ENCODE measurements around the gene SHISAL1. TPM values are rescaled to one million over a fixed set of nuclear protein-coding genes. Genes with fewer than 3 reads are reported as not detected.

The SHISAL1 gene
- total and polyA plus RNA-seq, 2 donors (not counting 3 experiments of a cell fraction or from before 2014, with no cell fraction given): 0.01 to 0.07 TPM

DNA sequence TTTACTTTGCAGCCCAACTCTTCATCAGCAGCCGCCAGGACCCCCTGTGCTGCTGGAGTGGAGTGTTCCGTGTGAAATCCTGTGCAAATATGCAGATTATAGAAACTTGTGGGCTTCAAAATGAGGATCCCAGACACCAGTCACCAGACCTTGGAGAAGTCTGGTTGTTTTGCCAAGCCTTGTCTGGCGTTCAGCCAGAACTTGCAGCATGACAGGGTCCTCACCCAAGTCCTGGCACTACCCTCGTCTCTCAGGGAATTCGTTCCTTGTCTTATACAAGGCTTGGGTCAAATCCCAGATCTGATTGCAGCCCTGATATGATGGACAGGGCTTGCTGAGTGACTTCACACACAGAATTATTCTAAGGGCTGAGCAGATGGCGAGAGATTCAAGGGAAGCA, 18.9 kb downstream of the SHISAL1 start:
- no peaks in the 10 kb centered on the region for H3K27me3 ChIP-seq (ENCODE audit: control insufficient read depth in 2 of 2, insufficient read depth in 2 of 2, low read length in 2 of 2)
- POLR2A ChIA-PET: no interaction called here
- H3K9me1 ChIP-seq (replicated peaks; ENCODE audit: control insufficient read depth, extremely low read depth, insufficient read depth, low read length): no peaks in the 10 kb centered on the region
- no peak for TF ChIP-seq POLR2AphosphoS5 (IDR thresholded peaks at IDR 0.05; ENCODE audit: insufficient read depth, low read depth, low read length)
- TF ChIP-seq MAX (IDR thresholded peaks at IDR 0.05; ENCODE audit: insufficient read depth, insufficient read length): no peak
- no peak for TF ChIP-seq POLR2A (IDR thresholded peaks at IDR 0.05; ENCODE audit: low read depth, low read length)
- no peak for TF ChIP-seq GATA2 (IDR thresholded peaks at IDR 0.05; ENCODE audit: insufficient read depth, insufficient read length, low read depth, low read length)
- no peak for TF ChIP-seq JUN (IDR thresholded peaks at IDR 0.05; ENCODE audit: borderline replicate concordance, insufficient read depth, insufficient read length, low read depth)
- TF ChIP-seq MYC (IDR thresholded peaks at IDR 0.05; ENCODE audit: low read depth, low read length): no peak
- no peak for TF ChIP-seq FOS (IDR thresholded peaks at IDR 0.05; ENCODE audit: borderline replicate concordance, insufficient read depth, low read length)
- no peak for TF ChIP-seq CTCF (IDR thresholded peaks at IDR 0.05; ENCODE audit: extremely low read depth in 1 of 2, insufficient read depth in 1 of 2, low read depth in 1 of 2, low read length in 2 of 2)
- no peaks in the 10 kb centered on the region for H3K4me1 ChIP-seq (ENCODE audit: control insufficient read depth, extremely low read depth, insufficient read depth, low read length)
- dilution Hi-C loops (cut with MboI; ENCODE audit: extremely low pct_ligation_motif_present, low sequenced_read_pairs): no loop called here
- BruUV-seq (replicated peaks): no TSS peak
- DNase-seq (ENCODE audit: low read depth, low spot score) (no peak), FAIRE-seq (no peak)
- no peaks in the 10 kb centered on the region for H3K9me3 ChIP-seq (replicated peaks; ENCODE audit: control insufficient read depth, insufficient read depth, low read length)
- no peak overlapping the region for H3K4me3 ChIP-seq (replicated peaks in 1 of 3; ENCODE audit: insufficient read depth in 1 of 3, low read depth in 1 of 3, low read length in 3 of 3)
- no peak overlapping the region for H3K9ac ChIP-seq (replicated peaks; ENCODE audit: extremely low read depth, insufficient read depth, low read length)
- H3K4me2 ChIP-seq (ENCODE audit: insufficient read depth, low read length): no peak overlapping the region
- intact Hi-C loops (cut with micrococcal nuclease): no loop called here
- H3K36me3 ChIP-seq (ENCODE audit: control insufficient read depth in 2 of 2, extremely low read depth in 1 of 2, insufficient read depth in 2 of 2, low read length in 2 of 2): no peaks in the 10 kb centered on the region
- H4K20me1 ChIP-seq (replicated peaks; ENCODE audit: control insufficient read depth, extremely low read depth, insufficient read depth, low read length): no peaks in the 10 kb centered on the region
- no peaks in the 10 kb centered on the region for H3K79me2 ChIP-seq (ENCODE audit: control insufficient read depth, insufficient read depth, low read length)
- CTCF ChIA-PET: no interaction called here
- H2AFZ ChIP-seq (ENCODE audit: low read depth, low read length): no peak overlapping the region
- no peak overlapping the region for H3K27ac ChIP-seq (ENCODE audit: insufficient read depth, low read depth, low read length)
